Keratinocyte (primary cell): Measurements from ENCODE around the gene WDR5. TPM values are rescaled to one million over a fixed set of nuclear protein-coding genes. Genes with fewer than 3 reads are reported as not detected.

Source experiments
- DNase-seq: peaks from one replicate; pipeline ENCODE4 v3.0.0-alpha.2; 2011; ENCODE audit warnings: low read depth, missing footprints, low spot score
- FAIRE-seq: peaks from 2 replicates; lab custom pipeline; 2011; peaks lifted over from hg19 to GRCh38; lab: Jason Lieb, UNC
- H2AFZ ChIP-seq: 2 replicates; pipeline ENCODE4 v1.6.0; 2012; ENCODE audit warnings: low read length, control low read depth, inconsistent platforms; ENCODE audit not compliant: control insufficient read depth
- H3K27ac ChIP-seq: 2 replicates; pipeline ENCODE4 v1.5.1; 2011; ENCODE audit warnings: low read length; ENCODE audit not compliant: control insufficient read depth, insufficient read depth
- H3K27me3 ChIP-seq: 3 replicates; pipeline ENCODE4 v1.6.0; 2011; ENCODE audit warnings: low read length; ENCODE audit not compliant: control insufficient read depth, insufficient read depth; ENCODE audit errors: extremely low read depth
- H3K36me3 ChIP-seq, 2 experiments: 2 replicates in 1 of 2; 3 replicates in 1 of 2; pipeline ENCODE4 v1.5.1; 2011; ENCODE audit warnings: low read length in 2 of 2, mild to moderate bottlenecking in 1 of 2; ENCODE audit not compliant: control insufficient read depth in 2 of 2, insufficient read depth in 2 of 2; ENCODE audit errors: extremely low read depth in 1 of 2
- H3K4me1 ChIP-seq: 3 replicates; pipeline ENCODE4 v1.5.1; 2011; ENCODE audit warnings: low read length; ENCODE audit not compliant: control insufficient read depth, insufficient read depth; ENCODE audit errors: extremely low read depth
- H3K4me2 ChIP-seq: 3 replicates; pipeline ENCODE4 v1.6.0; 2011; ENCODE audit warnings: low read depth, low read length; ENCODE audit not compliant: control insufficient read depth, insufficient read depth; ENCODE audit errors: extremely low read depth
- H3K4me3 ChIP-seq, 3 experiments: fragments of 200-600 bp in 1 of 3; sonication (generic) in 1 of 3; 2 replicates in 2 of 3; 3 replicates in 1 of 3; pipeline ENCODE4 v1.5.1; 2011 to 2016; ENCODE audit warnings: low read length in 3 of 3, mild to moderate bottlenecking in 3 of 3, control low read depth in 2 of 3, inconsistent platforms in 1 of 3, low read depth in 1 of 3, mixed read lengths in 1 of 3, mixed run types in 1 of 3, moderate library complexity in 1 of 3; ENCODE audit not compliant: control insufficient read depth in 2 of 3, insufficient read depth in 2 of 3; ENCODE audit errors: extremely low read depth in 1 of 3
- H3K79me2 ChIP-seq: 2 replicates; pipeline ENCODE4 v1.6.0; 2012; ENCODE audit warnings: low read length; ENCODE audit not compliant: control insufficient read depth, insufficient read depth
- H3K9ac ChIP-seq: 3 replicates; pipeline ENCODE4 v1.6.0; 2011; ENCODE audit warnings: low read length; ENCODE audit not compliant: control insufficient read depth, insufficient read depth; ENCODE audit errors: extremely low read depth
- H3K9me1 ChIP-seq: 3 replicates; pipeline ENCODE4 v1.6.0; 2011; ENCODE audit warnings: low read length; ENCODE audit not compliant: control insufficient read depth, insufficient read depth; ENCODE audit errors: extremely low read depth
- H3K9me3 ChIP-seq: 2 replicates; pipeline ENCODE4 v1.5.1; 2012; ENCODE audit warnings: low read depth, low read length; ENCODE audit not compliant: control insufficient read depth
- H4K20me1 ChIP-seq: 3 replicates; pipeline ENCODE4 v1.6.0; 2011; ENCODE audit warnings: low read length; ENCODE audit not compliant: control insufficient read depth, insufficient read depth; ENCODE audit errors: extremely low read depth
- CTCF ChIP-seq, 3 experiments: IDR thresholded peaks in 1 of 3; conservative IDR thresholded peaks in 1 of 3; optimal IDR thresholded peaks in 1 of 3; 2 replicates in 2 of 3; 3 replicates in 1 of 3; pipeline versions ENCODE3 to v1.5.1; 2011; ENCODE audit warnings: low read length in 3 of 3, mild to moderate bottlenecking in 3 of 3, moderate library complexity in 2 of 3, control low read depth in 1 of 3, inconsistent platforms in 1 of 3; ENCODE audit not compliant: insufficient read depth in 2 of 3; ENCODE audit errors: extremely low read depth in 1 of 3
- EZH2 ChIP-seq: IDR thresholded peaks from one replicate; pipeline ENCODE4 v1.6.1; 2012; ENCODE audit warnings: inconsistent platforms, mild to moderate bottlenecking, low read length, moderate library complexity
- dilution Hi-C: fragments of 300-500 bp; cut with MboI; formaldehyde crosslinking; loops from one replicate; pipeline ENCODE4 v1.7.0; 2020; ENCODE audit warnings: low sequenced_read_pairs; ENCODE audit not compliant: extremely low pct_ligation_motif_present
- polyA plus RNA-seq, 5 experiments: library from polyadenylated mRNA; depleted of rRNA in 3 of 5; stranded (reverse) in 3 of 5; stranded (forward) in 1 of 5; unstranded in 1 of 5; fragments of >200 nt; gene quantifications; 1 replicate in 1 of 5; 2 replicates in 3 of 5; 3 replicates in 1 of 5; pipeline versions ENCODE4 v1.2.1 to v1.2.3, GENCODE V29; 2011 to 2012; ENCODE audit warnings: missing spikeins in 2 of 5, low read depth in 1 of 5, low replicate concordance in 1 of 5

WDR5 gene
- polyA plus RNA-seq, 1 donor (not counting 4 experiments of a cell fraction or from before 2014, with no cell fraction given) = 31.2 TPM

- Histone ChIP-seq H3K27ac (no peak overlapping the region), H3K4me1 (no peaks in the 10 kb centered on the region), H3K4me2 (no peak overlapping the region), H3K9ac (no peak overlapping the region), H3K9me3 (no peaks in the 10 kb centered on the region), H3K79me2 (no peaks in the 10 kb centered on the region), H3K9me1 (no peaks in the 10 kb centered on the region), H2AFZ (no peak overlapping the region), H3K4me3 (no peak overlapping the region), H4K20me1 (no peaks in the 10 kb centered on the region), H3K36me3 (peaks cover 32 to 42% of the 10 kb centered on the region in 2 experiments), H3K27me3 (no peaks in the 10 kb centered on the region)
- DNase-seq (no peak), FAIRE-seq (no peak)
- TF ChIP-seq CTCF (optimal IDR thresholded peaks at IDR 0.05 in 1 of 3, IDR thresholded peaks at IDR 0.05 in 1 of 3, conservative IDR thresholded peaks at IDR 0.05 in 1 of 3; ENCODE audit: extremely low read depth in 1 of 3, insufficient read depth in 2 of 3, low read length in 3 of 3) (no peak), EZH2 (no peak)
- dilution Hi-C loops = no loop called here
Observed at GRCh38 chr9:134156564-134157377, 20.9 kb downstream of the WDR5 start.

- Histone ChIP-seq H3K4me1 (no peaks in the 10 kb centered on the region), H3K9me3 (no peaks in the 10 kb centered on the region), H3K36me3 (peaks cover 27 to 40% of the 10 kb centered on the region in 2 experiments), H3K4me3 (no peak overlapping the region), H4K20me1 (no peaks in the 10 kb centered on the region), H3K9me1 (no peaks in the 10 kb centered on the region), H2AFZ (no peak overlapping the region), H3K9ac (no peak overlapping the region), H3K27me3 (no peaks in the 10 kb centered on the region), H3K79me2 (no peaks in the 10 kb centered on the region), H3K4me2 (no peak overlapping the region), H3K27ac (no peak overlapping the region)
- dilution Hi-C loops = no loop called here
- TF ChIP-seq EZH2 (no peak), CTCF (optimal IDR thresholded peaks at IDR 0.05 in 1 of 3, IDR thresholded peaks at IDR 0.05 in 1 of 3, conservative IDR thresholded peaks at IDR 0.05 in 1 of 3; ENCODE audit: extremely low read depth in 1 of 3, insufficient read depth in 2 of 3, low read length in 3 of 3) (no peak)
- no peak for DNase-seq
- no peak for FAIRE-seq
Observed at GRCh38 chr9:134157378-134157885, 21.6 kb downstream of the WDR5 start.
